Neural crest cell (in vitro differentiated cells): ENCODE data around the gene HCFC1. TPM values are rescaled to one million over a fixed set of nuclear protein-coding genes. Genes with fewer than 3 reads are reported as not detected.

Experiments
- DNase-seq: peaks from one replicate; pipeline ENCODE4 v3.0.0; 2021; ENCODE audit warnings: low read depth, mixed read lengths, low spot score
- H3K27ac Mint-ChIP-seq: one replicate; pipeline ENCODE4 v1.8.0; 2021; ENCODE audit warnings: mild to moderate bottlenecking, mixed read lengths; ENCODE audit not compliant: unreplicated experiment
- H3K27me3 Mint-ChIP-seq: 2 replicates; pipeline ENCODE4 v1.8.0; 2021; ENCODE audit warnings: low read depth, mild to moderate bottlenecking, mixed read lengths
- H3K36me3 Mint-ChIP-seq: 2 replicates; pipeline ENCODE4 v1.8.0; 2021; ENCODE audit warnings: low read depth, mild to moderate bottlenecking, mixed read lengths
- H3K4me1 Mint-ChIP-seq: 2 replicates; pipeline ENCODE4 v1.8.0; 2021; ENCODE audit warnings: mixed read lengths
- H3K4me3 Mint-ChIP-seq: one replicate; pipeline ENCODE4 v1.8.0; 2021; ENCODE audit warnings: mild to moderate bottlenecking, mixed read lengths
- H3K9me3 Mint-ChIP-seq: 2 replicates; pipeline ENCODE4 v1.8.0; 2021; ENCODE audit warnings: mixed read lengths
- total RNA-seq: library from RNA; stranded (reverse); gene quantifications from 2 replicates; pipeline ENCODE4 v1.2.1, GENCODE V29; 2021
- TF ChIP-seq, protein P1 (sequence below): fragments of 200-600 bp; sonication (generic); conservative IDR thresholded peaks from 2 replicates; pipeline ENCODE4 v1.5.0; 2021; ENCODE audit warnings: antibody characterized with exemption, mild to moderate bottlenecking

Gene HCFC1
- total RNA-seq, 1 donor from 2014 or later, result 168 TPM

- H3K27me3 Mint-ChIP-seq, result peaks cover 7% of the 10 kb centered on the region
- DNase-seq, result no peak
- TF ChIP-seq, protein P1, sequence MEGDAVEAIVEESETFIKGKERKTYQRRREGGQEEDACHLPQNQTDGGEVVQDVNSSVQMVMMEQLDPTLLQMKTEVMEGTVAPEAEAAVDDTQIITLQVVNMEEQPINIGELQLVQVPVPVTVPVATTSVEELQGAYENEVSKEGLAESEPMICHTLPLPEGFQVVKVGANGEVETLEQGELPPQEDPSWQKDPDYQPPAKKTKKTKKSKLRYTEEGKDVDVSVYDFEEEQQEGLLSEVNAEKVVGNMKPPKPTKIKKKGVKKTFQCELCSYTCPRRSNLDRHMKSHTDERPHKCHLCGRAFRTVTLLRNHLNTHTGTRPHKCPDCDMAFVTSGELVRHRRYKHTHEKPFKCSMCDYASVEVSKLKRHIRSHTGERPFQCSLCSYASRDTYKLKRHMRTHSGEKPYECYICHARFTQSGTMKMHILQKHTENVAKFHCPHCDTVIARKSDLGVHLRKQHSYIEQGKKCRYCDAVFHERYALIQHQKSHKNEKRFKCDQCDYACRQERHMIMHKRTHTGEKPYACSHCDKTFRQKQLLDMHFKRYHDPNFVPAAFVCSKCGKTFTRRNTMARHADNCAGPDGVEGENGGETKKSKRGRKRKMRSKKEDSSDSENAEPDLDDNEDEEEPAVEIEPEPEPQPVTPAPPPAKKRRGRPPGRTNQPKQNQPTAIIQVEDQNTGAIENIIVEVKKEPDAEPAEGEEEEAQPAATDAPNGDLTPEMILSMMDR, result no peak
- H3K27ac Mint-ChIP-seq, result no peak overlapping the region
- peaks cover 9% of the 10 kb centered on the region for H3K36me3 Mint-ChIP-seq
- no peak overlapping the region for H3K4me3 Mint-ChIP-seq
- no peaks in the 10 kb centered on the region for H3K9me3 Mint-ChIP-seq
- H3K4me1 Mint-ChIP-seq, result peaks cover 25% of the 10 kb centered on the region
These were observed 8.1 kb downstream of the HCFC1 start for GRCh38 chrX:153963546-153963945.

GRCh38 chrX:153961292-153961691 is 10.3 kb downstream of the HCFC1 start:
- Mint-ChIP-seq H3K27me3 (peaks cover 4% of the 10 kb centered on the region), H3K4me1 (peaks cover 5% of the 10 kb centered on the region), H3K36me3 (peaks cover 6% of the 10 kb centered on the region), H3K9me3 (no peaks in the 10 kb centered on the region), H3K27ac (no peak overlapping the region), H3K4me3 (peak overlapping the region; percentile 40)
- TF ChIP-seq, protein P1, result no peak
- no peak for DNase-seq

DNA sequence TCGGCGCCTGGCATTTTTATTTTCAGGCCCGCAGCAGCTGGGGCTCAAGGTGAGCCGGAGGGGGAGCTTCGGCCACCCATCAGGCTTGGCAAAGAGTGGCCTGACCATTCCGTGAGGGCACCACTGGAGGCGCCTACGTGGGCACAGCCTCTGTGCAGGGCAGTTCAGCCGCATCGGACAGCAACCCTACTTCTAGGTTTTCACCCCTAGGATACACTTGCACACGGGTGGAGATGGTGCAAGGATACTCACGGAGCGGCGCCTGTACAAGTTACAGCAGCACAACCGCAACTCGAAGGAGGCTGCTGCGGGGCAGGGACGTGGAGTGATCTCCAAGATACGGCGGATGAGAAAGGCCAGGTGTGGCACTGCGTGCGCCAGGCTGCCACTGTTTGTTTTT is 10.8 kb downstream of the HCFC1 start:
- peak overlapping the region; percentile 40 for H3K4me3 Mint-ChIP-seq
- H3K36me3 Mint-ChIP-seq, result peaks cover 6% of the 10 kb centered on the region
- no peak for DNase-seq
- no peak overlapping the region for H3K27ac Mint-ChIP-seq
- no peaks in the 10 kb centered on the region for H3K9me3 Mint-ChIP-seq
- TF ChIP-seq, protein P1, result no peak
- no peaks in the 10 kb centered on the region for H3K27me3 Mint-ChIP-seq
- no peaks in the 10 kb centered on the region for H3K4me1 Mint-ChIP-seq

- H3K4me1 Mint-ChIP-seq, result no peaks in the 10 kb centered on the region
- no peaks in the 10 kb centered on the region for H3K27me3 Mint-ChIP-seq
- H3K4me3 Mint-ChIP-seq, result no peak overlapping the region
- DNase-seq, result no peak
- H3K36me3 Mint-ChIP-seq, result peaks cover 8% of the 10 kb centered on the region
- TF ChIP-seq, protein P1, result no peak
- no peaks in the 10 kb centered on the region for H3K9me3 Mint-ChIP-seq
- no peak overlapping the region for H3K27ac Mint-ChIP-seq
These were observed 11.5 kb downstream of the HCFC1 start for GRCh38 chrX:153960077-153960476.

DNA sequence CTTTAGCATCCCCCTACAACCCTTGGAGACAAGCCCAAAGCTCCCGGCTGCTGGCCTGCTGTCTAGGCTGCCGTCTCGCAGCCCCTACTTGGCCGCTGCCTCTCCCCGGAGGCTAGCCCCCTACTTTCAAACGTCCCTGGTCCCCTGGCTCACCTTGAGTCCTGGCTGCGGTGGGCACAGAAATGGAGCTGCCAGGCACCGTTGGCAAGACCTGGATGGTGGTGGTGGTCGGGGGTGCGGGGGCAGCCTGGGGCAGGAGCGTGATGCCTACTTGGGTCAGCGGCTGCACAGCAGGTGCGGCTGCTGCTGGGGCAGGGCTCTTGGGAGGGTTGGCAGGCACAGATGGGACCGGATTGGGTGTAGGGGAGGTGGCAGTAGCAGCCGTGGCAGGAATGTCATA is 12.0 kb downstream of the HCFC1 start:
- Mint-ChIP-seq H3K4me1 (no peaks in the 10 kb centered on the region), H3K4me3 (no peak overlapping the region), H3K27ac (no peak overlapping the region), H3K9me3 (no peaks in the 10 kb centered on the region), H3K36me3 (peaks cover 10% of the 10 kb centered on the region), H3K27me3 (no peaks in the 10 kb centered on the region)
- no peak for DNase-seq
- TF ChIP-seq, protein P1, result no peak

- Mint-ChIP-seq H3K36me3 (peaks cover 13% of the 10 kb centered on the region), H3K4me3 (no peak overlapping the region), H3K27me3 (no peaks in the 10 kb centered on the region), H3K4me1 (no peaks in the 10 kb centered on the region), H3K27ac (no peak overlapping the region), H3K9me3 (no peaks in the 10 kb centered on the region)
- no peak for DNase-seq
- TF ChIP-seq, protein P1, result no peak
These were observed 13.0 kb downstream of the HCFC1 start for GRCh38 chrX:153958605-153959004.
